D341Med (cell line): ENCODE measurements around the gene ROBO2.

Experiments used
- DNase-seq: peaks from one replicate; pipeline ENCODE4 v3.0.0; 2012; ENCODE audit warnings: low spot score

The ROBO2 gene

DNA sequence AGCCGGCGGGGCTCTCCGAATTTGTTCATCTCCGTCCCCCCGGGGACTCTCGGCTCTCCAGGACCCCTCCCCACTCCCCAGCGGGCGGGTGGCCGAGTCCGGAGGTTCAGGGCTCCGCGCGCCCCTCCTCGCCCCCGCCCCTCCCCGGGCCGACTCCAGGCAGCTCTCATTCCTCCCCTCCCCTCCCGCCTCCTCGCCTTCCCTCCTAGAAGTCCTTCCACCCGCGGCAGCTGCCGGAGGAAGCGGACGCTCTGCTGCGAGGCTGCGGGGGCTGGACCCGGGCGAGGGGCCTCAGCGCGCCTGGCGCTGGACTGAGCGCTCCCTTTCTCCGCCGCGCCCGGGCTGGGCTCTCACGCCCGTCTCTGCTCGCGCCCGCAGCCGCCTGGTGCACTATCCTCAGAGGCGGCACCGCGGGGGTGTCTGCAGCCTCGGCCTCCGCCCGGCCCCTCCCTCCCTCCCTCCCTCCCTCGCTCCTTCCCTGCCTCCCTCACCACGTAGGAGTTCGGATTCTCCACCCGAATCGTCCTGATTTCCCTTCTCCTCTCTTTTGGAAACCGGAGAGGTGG, at the start of gene ROBO2:
ROBO2 (plus strand) TSS at position 494 of the 566 bp plus-strand sequence. CDS start 687 bp downstream, outside the sequence.
- peak; percentile 66 for DNase-seq

DNA sequence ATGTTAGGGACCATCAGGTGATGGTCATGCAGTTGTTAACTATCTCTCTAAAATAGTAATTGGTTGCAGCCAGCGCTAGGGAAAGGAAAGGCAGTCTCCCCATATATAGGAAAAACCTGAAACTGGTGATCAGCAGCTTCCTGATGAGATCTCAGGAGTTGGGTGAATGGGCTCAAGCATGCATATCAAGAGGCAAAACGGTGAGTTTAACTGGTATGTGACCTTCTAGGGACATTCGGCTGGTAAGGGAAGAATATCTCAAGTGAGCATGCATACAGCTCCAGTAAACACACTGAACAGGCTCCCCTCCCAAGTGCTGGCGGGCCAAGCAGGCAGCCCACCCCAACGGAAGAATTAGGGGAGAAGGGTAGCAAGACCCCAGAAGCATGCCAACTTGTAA, 49.3 kb upstream of the ROBO2 start:
- DNase-seq: no peak

DNA sequence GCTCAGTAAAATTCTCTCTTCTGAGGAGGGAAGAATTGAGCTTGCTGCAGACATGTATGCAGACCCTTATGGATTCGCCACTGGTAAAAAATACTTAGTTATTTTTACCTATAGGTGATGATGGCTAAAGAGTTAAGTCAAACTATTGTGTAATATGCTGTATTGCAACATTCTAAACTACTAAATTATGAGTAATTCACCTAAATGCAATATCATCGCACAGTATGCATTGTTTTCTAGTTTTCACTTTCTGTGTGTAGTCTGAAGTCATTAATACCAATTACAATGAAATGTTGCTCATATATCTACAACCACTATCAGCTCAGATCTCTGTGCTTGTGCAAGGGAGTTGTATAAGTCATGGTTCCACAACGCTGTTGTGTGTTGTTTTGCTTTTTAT, 48.7 kb upstream of the ROBO2 start:
- DNase-seq: no peak

GRCh38 chr3:76997733-76998132, 42.2 kb upstream of the ROBO2 start:
- no peak for DNase-seq

DNA sequence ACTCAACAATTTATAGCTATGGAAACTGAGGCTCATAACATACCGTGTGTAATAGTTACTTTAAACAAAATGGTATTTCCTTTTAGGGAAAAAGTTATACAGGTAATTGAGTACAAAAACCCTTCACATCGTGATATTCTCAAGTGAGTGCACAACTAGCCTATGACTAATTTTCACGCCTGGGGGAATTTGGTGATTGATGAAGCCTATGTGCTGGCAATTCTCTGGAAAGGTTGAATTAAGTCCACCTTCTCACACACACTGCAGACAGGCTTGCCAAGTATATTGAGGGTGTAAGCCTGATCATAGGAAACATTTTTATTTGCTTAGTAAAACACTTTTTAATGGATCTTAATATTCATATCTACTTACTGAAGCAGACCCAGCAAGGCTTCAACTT, 41.3 kb upstream of the ROBO2 start:
- no peak for DNase-seq

DNA sequence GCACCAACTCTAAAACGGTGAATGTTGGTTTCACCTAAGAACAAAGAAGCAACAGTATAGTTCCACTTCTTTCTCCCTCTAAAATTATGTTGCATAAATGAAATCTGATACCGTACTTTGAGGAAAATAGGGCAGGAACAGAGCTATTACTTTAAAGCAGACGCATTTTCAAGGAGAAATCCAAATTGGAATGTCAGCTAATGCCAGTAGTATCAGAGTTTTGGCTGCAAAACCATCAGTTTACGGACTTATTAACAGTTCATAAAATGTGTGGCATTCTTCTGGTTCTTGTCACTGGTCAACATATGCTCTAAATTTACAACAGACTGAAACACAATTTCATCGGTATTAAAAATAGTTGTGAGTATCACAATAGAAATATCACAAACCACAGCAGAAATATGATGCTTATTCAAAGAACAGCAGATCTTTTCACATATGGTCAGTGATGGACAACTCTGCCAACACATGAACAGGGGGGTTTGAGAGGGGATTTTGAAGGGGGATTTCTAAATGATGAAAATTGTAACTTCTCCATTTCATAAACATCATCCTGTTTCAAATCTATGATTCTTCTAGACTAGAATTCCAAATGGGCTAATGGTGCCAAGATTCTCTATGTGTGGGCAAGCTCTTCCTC, 38.7 kb upstream of the ROBO2 start:
- DNase-seq: no peak

DNA sequence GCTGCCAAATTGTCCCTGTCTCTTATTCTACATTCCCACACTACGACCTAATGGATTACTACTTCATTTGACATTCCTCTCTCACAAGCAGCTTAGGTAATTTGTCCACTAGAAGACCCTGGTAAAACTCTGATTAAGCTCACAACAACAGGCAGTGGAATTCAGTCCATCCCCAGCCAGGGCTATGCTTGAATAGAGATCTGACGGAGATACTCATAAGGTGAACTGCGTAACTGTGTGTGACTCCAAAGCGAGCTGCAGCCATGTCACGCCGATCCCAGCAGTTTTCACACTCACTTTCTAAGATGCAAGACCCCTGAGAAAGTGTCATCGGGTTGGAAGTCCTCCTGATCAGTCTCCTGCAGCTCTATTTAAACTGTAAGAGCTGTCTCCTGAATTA, 25.7 kb upstream of the ROBO2 start:
- DNase-seq: no peak

- DNase-seq: no peak
Observed at GRCh38 chr3:77025471-77025870, 14.4 kb upstream of the ROBO2 start.

- no peak for DNase-seq
Observed at GRCh38 chr3:77026904-77027634, 12.8 kb upstream of the ROBO2 start.

DNA sequence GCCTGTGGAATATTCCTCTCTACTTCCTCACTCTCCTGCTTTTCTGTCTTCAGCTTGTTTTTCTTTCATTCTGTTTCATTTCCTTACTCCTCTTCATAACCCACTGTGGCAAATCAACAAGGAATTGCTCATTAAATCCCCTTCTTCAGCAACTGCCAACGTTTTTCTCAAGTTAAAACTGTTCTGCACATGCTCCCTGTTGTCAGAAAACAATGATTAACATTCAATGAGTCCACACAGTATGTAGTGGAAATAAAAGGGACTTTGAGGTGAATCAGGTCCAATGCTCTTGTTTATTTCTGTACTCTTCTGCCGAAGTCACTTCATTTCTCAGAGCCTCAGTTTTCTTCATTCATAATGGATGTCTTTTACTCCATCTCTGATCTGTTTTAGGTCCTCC, 11.9 kb upstream of the ROBO2 start:
- DNase-seq: no peak

DNA sequence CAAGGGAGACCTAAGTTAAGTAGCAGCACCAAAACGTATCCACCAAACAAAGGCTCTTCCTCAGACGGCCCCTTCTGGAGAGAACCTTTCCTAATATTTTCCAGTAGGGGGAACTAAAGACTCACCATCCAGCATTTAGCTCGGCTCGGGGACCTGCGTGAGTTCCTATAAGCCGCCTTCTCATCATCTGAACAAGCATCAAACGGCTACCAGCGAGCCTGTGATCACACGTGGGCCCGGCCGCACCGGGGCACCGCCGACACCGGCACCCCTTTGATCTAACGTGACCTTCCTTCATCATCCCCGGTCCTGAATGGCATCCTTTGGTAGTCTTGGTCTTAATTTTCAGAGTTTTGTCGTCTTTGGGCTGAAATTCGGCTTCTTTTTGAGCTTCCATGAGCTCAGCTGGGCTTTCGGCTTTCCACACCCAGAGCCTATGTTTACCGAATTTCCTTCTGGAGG, 1.4 kb upstream of the ROBO2 start:
- peak; percentile 79 for DNase-seq

- DNase-seq: peak; percentile 54
Observed at GRCh38 chr3:77038930-77039605, 831 bp upstream of the ROBO2 start.

- DNase-seq: no peak
Observed at GRCh38 chr3:77040216-77040615, 317 bp downstream of the ROBO2 start.

- DNase-seq: no peak
Observed at GRCh38 chr3:77040926-77041722, 1.2 kb downstream of the ROBO2 start.

- DNase-seq: no peak
Observed at GRCh38 chr3:77041811-77042210, 1.9 kb downstream of the ROBO2 start.

DNA sequence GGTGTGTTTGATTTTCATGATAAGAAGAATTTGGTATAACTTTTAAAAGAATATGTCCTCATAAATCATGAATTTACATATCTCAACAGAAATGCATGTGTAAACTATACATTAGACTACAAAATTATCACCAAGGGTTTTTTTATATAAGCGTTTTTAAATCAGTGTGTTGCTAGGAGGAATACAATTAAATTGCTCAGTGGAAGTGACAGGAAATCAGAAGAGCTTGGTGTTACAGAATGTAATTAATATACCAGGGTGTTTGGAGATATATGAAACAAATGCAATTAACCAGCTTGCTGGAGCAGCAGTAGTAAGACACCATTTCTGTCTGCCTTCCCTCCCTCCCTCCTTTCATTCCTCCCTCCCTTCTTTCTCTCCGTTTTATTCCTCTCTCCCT, 2.4 kb downstream of the ROBO2 start:
- DNase-seq: no peak

DNA sequence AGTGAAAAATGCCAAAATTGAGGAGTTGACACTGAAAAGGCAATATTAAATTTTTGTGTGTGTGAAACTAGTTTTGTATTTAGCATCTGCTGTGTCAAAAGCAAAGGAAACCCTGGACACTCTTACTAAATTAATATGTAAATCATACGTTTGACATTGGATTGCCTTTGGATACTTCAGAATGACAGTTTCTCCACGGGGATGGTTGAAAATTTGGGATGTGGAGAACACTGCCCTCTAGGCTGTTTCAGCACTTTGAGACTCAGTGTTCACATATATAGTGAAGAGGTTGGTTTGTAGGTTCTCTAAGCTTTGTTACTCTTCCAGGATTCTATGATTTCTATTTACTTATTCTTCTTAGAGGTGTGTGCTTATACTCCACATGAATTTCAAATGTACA, 3.0 kb downstream of the ROBO2 start:
- no peak for DNase-seq

- DNase-seq: no peak
Observed at GRCh38 chr3:77045686-77046085, 5.8 kb downstream of the ROBO2 start.

- no peak for DNase-seq
Observed at GRCh38 chr3:77048186-77048585, 8.3 kb downstream of the ROBO2 start.

DNA sequence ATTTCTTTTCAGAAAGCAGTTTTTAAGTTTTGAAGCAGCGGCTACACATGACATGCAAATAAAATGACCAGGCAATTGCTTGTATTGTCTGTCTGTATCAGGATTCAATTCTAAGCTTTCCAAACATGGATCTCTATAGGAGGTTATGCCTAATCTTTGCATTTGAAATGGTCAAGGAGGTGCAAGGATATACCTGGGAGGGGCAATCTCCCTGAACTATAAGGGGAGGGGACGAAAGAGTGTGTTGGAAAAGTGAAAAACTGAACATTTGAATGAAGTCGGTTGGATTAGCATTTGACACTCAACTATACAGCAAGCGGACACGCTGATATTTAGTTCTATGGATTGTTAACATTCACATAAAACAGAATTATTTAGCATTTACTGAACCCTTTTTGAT, 11.7 kb downstream of the ROBO2 start:
- no peak for DNase-seq

DNA sequence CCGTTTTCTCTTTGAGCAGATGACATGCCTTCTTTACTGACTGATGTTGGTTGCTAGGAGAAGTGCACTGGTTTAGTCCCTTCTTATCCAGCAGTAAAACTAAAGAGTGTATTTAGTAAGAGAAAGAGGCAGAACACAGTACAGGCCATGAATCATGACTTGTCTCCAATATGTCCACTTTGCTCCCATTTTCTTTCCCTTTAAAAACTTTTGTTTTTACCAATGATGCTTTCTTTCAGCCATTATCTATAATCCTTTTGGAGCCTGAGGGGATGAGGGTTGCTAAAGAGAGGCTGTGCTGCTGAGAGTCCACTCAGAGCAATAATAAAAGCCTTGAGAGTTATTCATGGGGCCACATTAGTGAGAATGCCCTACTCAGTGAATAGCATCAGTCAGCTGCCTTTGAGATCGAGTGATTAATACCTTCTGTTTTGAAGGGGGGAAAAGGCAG, 12.2 kb downstream of the ROBO2 start:
- no peak for DNase-seq
